SK-N-SH (cell line): ENCODE data around the gene TRANK1. TPM values are rescaled to one million over a fixed set of nuclear protein-coding genes. Genes with fewer than 3 reads are reported as not detected.

Experiments
- CTCF ChIA-PET: fragments of 300-600, 350-600 bp; formaldehyde crosslinking; extraction: SDS; loops from one replicate; lab custom pipeline; 2021; lab: Yijun Ruan, JAX
- POLR2A ChIA-PET: fragments of 350-600 bp; sonication (Branson Sonifier 250); formaldehyde crosslinking; extraction: SDS; loops from one replicate; lab custom pipeline; 2020; ENCODE audit warnings: antibody characterized with exemption, inconsistent platforms; lab: Yijun Ruan, JAX
- DNase-seq: peaks from one replicate; pipeline ENCODE4 v3.0.0; 2012
- H2AFZ ChIP-seq: fragments of 200-600 bp; sonication (generic); 2 replicates; pipeline ENCODE4 v1.8.1; 2016; ENCODE audit warnings: antibody characterized with exemption, mild to moderate bottlenecking, low read depth
- H3F3A ChIP-seq: fragments of 200-600 bp; sonication (generic); replicated peaks from 2 replicates; pipeline ENCODE3; 2016; ENCODE audit warnings: antibody characterized with exemption, mild to moderate bottlenecking; ENCODE audit not compliant: insufficient read depth
- H3K27ac ChIP-seq, 2 experiments: fragments of 200-500 bp in 1 of 2; fragments of 200-600 bp in 1 of 2; sonication (Bioruptor generic) in 1 of 2; sonication (generic), shearing (Covaris generic) in 1 of 2; 2 replicates each; pipeline versions ENCODE4 v1.5.1 to v1.6.1; 2014 to 2016; ENCODE audit warnings: low read depth in 2 of 2, inconsistent platforms in 1 of 2, low read length in 1 of 2, mild to moderate bottlenecking in 1 of 2, mixed read lengths in 1 of 2
- H3K27me3 ChIP-seq: fragments of 200-600 bp; sonication (generic), shearing (Covaris generic); 2 replicates; pipeline ENCODE4 v1.6.1; 2016; ENCODE audit warnings: mixed run types; ENCODE audit not compliant: insufficient read depth
- H3K36me3 ChIP-seq, 2 experiments: fragments of 200-500 bp in 1 of 2; fragments of 200-600 bp in 1 of 2; sonication (Bioruptor generic) in 1 of 2; sonication (generic) in 1 of 2; replicated peaks in 1 of 2; 2 replicates each; pipeline versions ENCODE3 to v1.5.1; 2014 to 2016; ENCODE audit warnings: low read length in 1 of 2, mild to moderate bottlenecking in 1 of 2; ENCODE audit not compliant: insufficient read depth in 2 of 2, control insufficient read depth in 1 of 2
- H3K4me1 ChIP-seq, 2 experiments: fragments of 200-500 bp in 1 of 2; fragments of 200-600 bp in 1 of 2; sonication (Bioruptor generic) in 1 of 2; sonication (generic), shearing (Covaris generic) in 1 of 2; 2 replicates each; pipeline versions ENCODE4 v1.5.1 to v1.6.1; 2014 to 2016; ENCODE audit warnings: low read depth in 1 of 2, low read length in 1 of 2, mixed run types in 1 of 2; ENCODE audit not compliant: insufficient read depth in 2 of 2, control insufficient read depth in 1 of 2
- H3K4me2 ChIP-seq: fragments of 200-600 bp; sonication (generic), shearing (Covaris generic); 2 replicates; pipeline ENCODE4 v1.6.1; 2017; ENCODE audit warnings: mixed run types
- H3K4me3 ChIP-seq, 2 experiments: fragments of 200-500 bp in 1 of 2; fragments of 200-600 bp in 1 of 2; sonication (Bioruptor generic) in 1 of 2; sonication (generic), shearing (Covaris generic) in 1 of 2; 2 replicates each; pipeline versions ENCODE4 v1.5.1 to v1.8.1; 2014 to 2016; ENCODE audit warnings: low read depth in 2 of 2, inconsistent platforms in 1 of 2, low read length in 1 of 2, mild to moderate bottlenecking in 1 of 2, mixed read lengths in 1 of 2, moderate library complexity in 1 of 2
- H3K79me2 ChIP-seq: fragments of 200-600 bp; sonication (generic); 2 replicates; pipeline ENCODE4 v1.8.1; 2017; ENCODE audit warnings: mild to moderate bottlenecking; ENCODE audit not compliant: insufficient read depth
- H3K9ac ChIP-seq: fragments of 200-600 bp; sonication (generic); 2 replicates; pipeline ENCODE4 v1.6.1; 2017; ENCODE audit warnings: mixed run types
- H3K9me2 ChIP-seq: fragments of 200-600 bp; sonication (generic); 2 replicates; pipeline ENCODE4 v1.6.1; 2017; ENCODE audit warnings: mixed run types
- H3K9me3 ChIP-seq: fragments of 200-600 bp; sonication (generic); 2 replicates; pipeline ENCODE4 v1.6.1; 2017; ENCODE audit warnings: mixed run types, mild to moderate bottlenecking, moderate library complexity
- H4K20me1 ChIP-seq: fragments of 200-600 bp; sonication (generic); 2 replicates; pipeline ENCODE4 v1.6.1; 2017; ENCODE audit warnings: mild to moderate bottlenecking, mixed run types; ENCODE audit not compliant: insufficient read depth
- CHD2 ChIP-seq: fragments of 150-350 bp; IDR thresholded peaks from 2 replicates; pipeline ENCODE4 v1.6.1; 2018; ENCODE audit warnings: low read length; ENCODE audit not compliant: partially characterized antibody
- EP300 ChIP-seq, 2 experiments: IDR thresholded peaks; 2 replicates each; pipeline versions ENCODE4 v1.4.0 to v1.6.1; 2012; ENCODE audit warnings: borderline replicate concordance in 1 of 2, low read depth in 1 of 2, low read length in 1 of 2
- FOSL2 ChIP-seq: IDR thresholded peaks from 2 replicates; pipeline ENCODE4 v1.4.0; 2012; ENCODE audit warnings: low read depth, mild to moderate bottlenecking, moderate library complexity, borderline replicate concordance
- GATA2 ChIP-seq: sonication (generic); formaldehyde crosslinking; IDR thresholded peaks from 2 replicates; pipeline ENCODE4 v1.5.0; 2020; ENCODE audit warnings: mild to moderate bottlenecking, missing genetic modification reagents
- MAX ChIP-seq: IDR thresholded peaks from 2 replicates; pipeline ENCODE4 v1.4.0; 2012; ENCODE audit warnings: low read depth
- MXI1 ChIP-seq: IDR thresholded peaks from 2 replicates; pipeline ENCODE4 v1.6.1; 2012; ENCODE audit warnings: mild to moderate bottlenecking, low read depth, low read length, improper control_type of control experiment
- PBX3 ChIP-seq: IDR thresholded peaks from 2 replicates; pipeline ENCODE4; 2012
- RAD21 ChIP-seq: IDR thresholded peaks from 2 replicates; pipeline ENCODE4 v1.6.1; 2012; ENCODE audit warnings: mild to moderate bottlenecking, low read length
- RCOR1 ChIP-seq: fragments of 150-350 bp; IDR thresholded peaks from 2 replicates; pipeline ENCODE4 v1.6.1; 2017; ENCODE audit warnings: antibody characterized with exemption, low read length
- RFX5 ChIP-seq: IDR thresholded peaks from 2 replicates; pipeline ENCODE4 v1.6.1; 2012; ENCODE audit warnings: mild to moderate bottlenecking, improper control_type of control experiment, low read length
- TCF12 ChIP-seq: IDR thresholded peaks from 2 replicates; pipeline ENCODE4 v1.4.0; 2012
- USF1 ChIP-seq: IDR thresholded peaks from 2 replicates; pipeline ENCODE4 v1.4.0; 2012; ENCODE audit warnings: low read depth, borderline replicate concordance
- YY1 ChIP-seq: IDR thresholded peaks from 2 replicates; pipeline ENCODE4 v1.4.0; 2012; ENCODE audit warnings: low read depth, mild to moderate bottlenecking
- whole genome bisulfite sequencing: methylation state at CpG from one replicate; pipeline ENCODE4 v1.1.6; 2017; ENCODE audit warnings: low lambda C conversion rate; 5-methylcytosine and 5-hydroxymethylcytosine counted together
- polyA plus RNA-seq, 3 experiments: library from polyadenylated mRNA; depleted of rRNA; stranded (reverse); fragments of >200 nt; gene quantifications; 2 replicates each; pipeline ENCODE4 v1.2.3, GENCODE V29; 2012
- TF ChIP-seq, protein P1 (sequence below): IDR thresholded peaks from 2 replicates; pipeline ENCODE4 v1.4.0; 2012; ENCODE audit warnings: low read depth, borderline replicate concordance

The TRANK1 gene
- polyA plus RNA-seq, 1 of the 3 experiments (the other 2 are of a cell fraction): 0.16 TPM

DNA sequence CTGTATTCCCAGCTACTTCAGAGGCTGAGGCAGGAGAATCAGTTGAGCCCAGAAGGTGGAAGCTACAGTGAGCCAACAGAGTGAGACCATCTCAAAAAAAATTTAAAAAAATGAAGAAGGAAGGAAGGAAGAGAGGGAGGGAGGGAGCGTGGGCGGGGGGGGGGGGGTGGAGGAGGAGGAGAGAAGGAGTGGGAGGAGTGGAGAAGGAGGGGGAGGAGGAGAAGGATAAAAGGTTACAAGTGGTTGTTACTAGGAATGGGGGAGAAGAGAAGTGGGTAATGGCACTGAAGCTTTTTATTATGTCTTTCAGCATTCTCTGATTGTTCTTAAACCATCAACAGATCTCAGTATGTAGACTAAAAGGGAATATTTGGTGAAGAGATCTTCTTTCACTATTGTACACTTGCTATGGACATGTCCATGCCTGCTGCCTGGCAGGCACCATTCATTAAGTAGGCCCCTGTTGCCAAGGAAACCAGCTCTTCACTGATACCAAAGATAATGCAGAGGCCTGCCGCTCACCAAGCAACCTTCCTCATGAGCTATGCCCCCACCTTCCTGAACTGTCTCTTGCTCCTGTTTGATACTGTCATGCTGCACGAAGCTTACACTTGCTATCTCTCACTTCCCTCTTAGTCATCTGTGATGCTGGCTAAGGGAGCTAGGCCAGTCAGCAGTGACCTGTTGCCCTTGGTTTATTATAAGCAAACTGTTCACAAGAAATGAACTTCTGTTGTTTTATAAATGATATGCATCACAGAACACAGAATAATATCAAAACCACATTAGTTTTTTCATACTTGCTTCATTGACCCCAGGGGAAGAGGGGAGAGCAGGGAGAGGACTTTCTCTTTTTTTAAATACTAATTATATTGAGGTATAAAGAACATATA is 24.9 kb upstream of the TRANK1 start:
- H3F3A ChIP-seq: no peaks in the 10 kb centered on the region
- no peaks in the 10 kb centered on the region for H3K9me3 ChIP-seq
- 9% methylated on average over 4 of the region's 4 CpGs for WGBS
- H4K20me1 ChIP-seq: no peaks in the 10 kb centered on the region
- peak overlapping the region; percentile 80; the same call in 1 of the 2 replicates for H2AFZ ChIP-seq
- ChIA-PET POLR2A (interaction anchor here (0.6 to 1.5 kb wide), 4 partner anchors 10 to 23 kb away, joined by 3 to 12 read pairs (median 4); partner anchors contain the start of genes EPM2AIP1 and MLH1), CTCF (interaction anchor here (1.0 to 4.7 kb wide), 6 partner anchors 10 to 127 kb away, joined by 3 to 29 read pairs (median 4); no protein-coding TSS in a partner anchor)
- no peaks in the 10 kb centered on the region for H3K27me3 ChIP-seq
- H3K36me3 ChIP-seq: no peaks in the 10 kb centered on the region
- peaks cover 10 to 13% of the 10 kb centered on the region in 2 experiments; a peak in 3 of 4 replicates for H3K4me1 ChIP-seq
- H3K27ac ChIP-seq: peak overlapping the region; percentile 36 to 91; a peak in 3 of 4 replicates
- DNase-seq: peak; percentile 88
- no peak overlapping the region for H3K4me3 ChIP-seq
- H3K79me2 ChIP-seq: no peaks in the 10 kb centered on the region
- H3K9ac ChIP-seq: no peak overlapping the region
- TF ChIP-seq RCOR1 (peak; percentile 57; the same call in 1 of the 2 replicates), USF1 (no peak), RFX5 (peak; percentile 30; the same call in 1 of the 2 replicates), RAD21 (peak; percentile 38; the same call in 1 of the 2 replicates), TCF12 (peak; percentile 50; the same call in 1 of the 2 replicates), PBX3 (peak; percentile 46; the same call in 1 of the 2 replicates), YY1 (no peak), CHD2 (peak; percentile 66), EP300 (IDR thresholded peaks at IDR 0.05; ENCODE audit: borderline replicate concordance in 1 of 2, low read depth in 1 of 2, low read length in 1 of 2) (peak in 1 of 2 experiments; percentile 53; a peak in 1 of 4 replicates), GATA2 (CRISPR knock-in tag) (peak; percentile 91), MXI1 (peak; percentile 88; the same call in 1 of the 2 replicates), MAX (peak; percentile 49; the same call in 1 of the 2 replicates), FOSL2 (peak; percentile 38; the same call in 1 of the 2 replicates)
- TF ChIP-seq, protein P1, sequence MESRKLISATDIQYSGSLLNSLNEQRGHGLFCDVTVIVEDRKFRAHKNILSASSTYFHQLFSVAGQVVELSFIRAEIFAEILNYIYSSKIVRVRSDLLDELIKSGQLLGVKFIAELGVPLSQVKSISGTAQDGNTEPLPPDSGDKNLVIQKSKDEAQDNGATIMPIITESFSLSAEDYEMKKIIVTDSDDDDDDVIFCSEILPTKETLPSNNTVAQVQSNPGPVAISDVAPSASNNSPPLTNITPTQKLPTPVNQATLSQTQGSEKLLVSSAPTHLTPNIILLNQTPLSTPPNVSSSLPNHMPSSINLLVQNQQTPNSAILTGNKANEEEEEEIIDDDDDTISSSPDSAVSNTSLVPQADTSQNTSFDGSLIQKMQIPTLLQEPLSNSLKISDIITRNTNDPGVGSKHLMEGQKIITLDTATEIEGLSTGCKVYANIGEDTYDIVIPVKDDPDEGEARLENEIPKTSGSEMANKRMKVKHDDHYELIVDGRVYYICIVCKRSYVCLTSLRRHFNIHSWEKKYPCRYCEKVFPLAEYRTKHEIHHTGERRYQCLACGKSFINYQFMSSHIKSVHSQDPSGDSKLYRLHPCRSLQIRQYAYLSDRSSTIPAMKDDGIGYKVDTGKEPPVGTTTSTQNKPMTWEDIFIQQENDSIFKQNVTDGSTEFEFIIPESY: no peak
- peak overlapping the region; percentile 41 for H3K4me2 ChIP-seq
- H3K9me2 ChIP-seq: no peaks in the 10 kb centered on the region
